Measurements from ENCODE around the gene ELAVL2.

Gene ELAVL2

GRCh38 chr9:23717505-23717904, 108.5 kb downstream of the ELAVL2 start:
- DNase-seq: no peak

DNA sequence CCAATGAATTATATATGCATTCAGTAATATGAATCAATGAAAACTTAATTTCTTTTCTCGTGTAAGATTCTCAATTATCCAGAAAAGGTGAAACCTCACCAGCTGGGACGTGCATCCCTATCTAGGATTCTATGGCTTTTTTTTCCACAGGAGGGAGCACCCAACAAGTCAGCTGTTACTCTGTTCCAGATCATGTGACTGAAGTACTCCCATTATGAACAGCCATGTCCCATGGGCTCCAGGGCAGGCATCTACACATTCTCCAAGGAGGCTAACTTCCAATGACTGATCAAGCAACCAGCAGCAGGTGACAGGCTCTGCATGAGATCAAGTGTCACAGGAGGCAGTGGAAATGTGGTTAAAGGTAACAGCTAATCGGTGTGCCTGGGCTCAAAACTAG, 118.8 kb downstream of the ELAVL2 start:
- no peak for DNase-seq

DNA sequence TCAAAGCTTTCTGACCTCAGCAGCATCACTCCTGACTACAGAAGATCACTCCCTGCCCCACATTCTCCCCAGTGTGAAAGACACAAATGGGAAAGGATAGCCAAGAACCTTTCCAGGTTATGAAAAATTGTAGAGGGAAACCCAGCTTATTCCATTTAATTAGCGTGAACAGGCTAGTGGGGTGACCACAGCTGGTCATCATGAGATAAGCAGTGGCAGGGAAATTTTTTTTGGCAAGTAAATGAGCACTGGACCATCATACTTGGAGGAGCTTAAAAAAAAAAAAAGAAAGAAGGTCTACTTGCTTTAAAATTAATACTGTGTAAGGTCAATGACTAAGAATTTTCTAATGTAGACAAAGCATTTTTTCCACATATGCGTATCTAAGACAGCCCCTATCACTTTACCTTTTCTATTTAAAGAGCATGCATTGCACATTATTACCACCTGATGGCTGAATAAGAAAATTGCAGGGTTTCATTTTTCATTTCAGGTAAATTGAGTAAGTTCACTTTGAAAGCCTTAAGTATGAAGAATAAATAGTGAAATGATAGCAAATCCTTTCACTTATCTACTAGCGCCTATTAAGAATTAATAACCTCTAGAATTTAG, 123.6 kb downstream of the ELAVL2 start:
- no peak for DNase-seq

DNA sequence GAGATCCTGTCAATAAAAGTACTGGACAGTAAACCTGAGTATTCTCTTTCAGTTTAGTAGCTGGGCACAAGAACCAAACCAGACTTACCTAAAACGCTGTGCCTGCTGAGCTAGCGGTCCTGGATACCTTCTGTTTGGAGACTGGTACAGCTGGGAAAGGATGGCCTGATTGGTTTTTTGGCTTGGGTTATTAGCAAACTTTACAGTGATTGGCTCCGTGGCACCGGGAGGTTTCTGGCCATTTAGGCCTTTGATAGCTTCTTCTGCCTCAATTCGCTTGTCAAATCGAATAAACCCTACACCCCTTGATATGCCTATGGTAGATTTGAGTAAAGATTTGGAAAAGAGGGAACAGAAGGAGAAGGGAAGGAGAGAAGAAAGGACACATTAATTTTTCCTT, 124.7 kb downstream of the ELAVL2 start:
- DNase-seq: no peak

GRCh38 chr9:23700359-23700758, 125.7 kb downstream of the ELAVL2 start:
- DNase-seq: no peak

GRCh38 chr9:23698161-23698560, 127.9 kb downstream of the ELAVL2 start:
- no peak for DNase-seq

DNA sequence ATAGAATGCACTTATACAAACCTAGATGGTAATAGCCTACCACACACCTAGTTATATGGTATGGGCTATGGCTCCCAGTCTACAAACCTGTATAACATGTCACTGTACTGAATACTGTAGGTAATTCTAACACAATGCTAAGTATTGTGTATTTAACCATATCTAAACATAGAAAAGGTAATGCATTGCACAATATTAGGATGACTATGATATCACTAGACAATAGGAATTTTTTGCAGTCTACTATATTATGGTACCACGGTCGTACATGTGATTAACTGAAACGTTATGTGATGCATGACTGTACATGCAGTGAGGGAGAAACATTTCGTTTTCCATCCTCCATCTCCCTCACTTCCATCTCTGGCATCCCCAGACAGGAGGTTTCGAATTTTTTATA, 130.5 kb downstream of the ELAVL2 start:
- DNase-seq: no peak

GRCh38 chr9:23693374-23693773, 132.7 kb downstream of the ELAVL2 start:
- no peak for DNase-seq

DNA sequence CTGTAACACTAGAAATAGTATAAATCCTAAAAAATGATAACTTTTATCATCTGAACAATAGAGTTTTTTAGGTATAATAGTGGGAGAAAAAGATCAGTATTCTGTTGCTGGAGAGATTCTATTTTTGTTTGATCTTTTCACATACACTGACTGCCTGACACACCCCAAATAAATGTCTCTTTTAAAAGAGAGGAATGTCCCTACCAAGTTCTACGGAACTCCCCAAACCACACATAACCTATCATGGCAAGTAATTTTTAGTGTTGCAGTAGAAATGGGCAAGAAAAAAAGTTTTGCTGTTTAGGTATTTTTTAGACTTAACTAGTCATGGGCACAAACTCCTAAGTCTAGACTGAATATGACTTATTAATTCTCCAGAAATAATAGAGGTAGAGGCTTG, 139.1 kb downstream of the ELAVL2 start:
- no peak for DNase-seq

- DNase-seq: no peak
Observed at GRCh38 chr9:23686257-23686656, 139.8 kb downstream of the ELAVL2 start.

DNA sequence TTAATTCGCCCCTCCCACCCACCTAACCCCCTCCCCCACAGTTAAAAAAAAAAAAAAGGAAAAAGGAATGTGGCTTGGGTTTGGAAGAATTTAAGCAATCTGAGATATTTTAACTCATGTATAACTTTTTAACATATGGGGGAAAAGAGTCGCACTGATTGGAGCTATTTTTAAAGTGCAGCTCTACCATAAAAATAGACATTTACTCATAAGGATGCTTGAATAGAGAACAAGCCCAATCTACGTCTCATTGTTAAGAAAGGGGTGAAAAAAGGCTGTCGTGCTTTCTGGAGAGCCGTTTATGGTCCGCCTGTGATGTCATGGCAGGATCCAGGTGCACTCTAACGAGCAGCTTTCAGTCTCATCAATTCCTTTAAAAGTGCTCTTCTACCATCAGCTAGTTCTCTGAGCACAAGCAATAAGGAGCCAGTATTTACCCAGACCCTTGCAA, 142.4 kb downstream of the ELAVL2 start:
- no peak for DNase-seq

GRCh38 chr9:23682891-23683431, 143.1 kb downstream of the ELAVL2 start:
- no peak for DNase-seq

GRCh38 chr9:23682352-23682751, 143.7 kb downstream of the ELAVL2 start:
- DNase-seq: no peak

DNA sequence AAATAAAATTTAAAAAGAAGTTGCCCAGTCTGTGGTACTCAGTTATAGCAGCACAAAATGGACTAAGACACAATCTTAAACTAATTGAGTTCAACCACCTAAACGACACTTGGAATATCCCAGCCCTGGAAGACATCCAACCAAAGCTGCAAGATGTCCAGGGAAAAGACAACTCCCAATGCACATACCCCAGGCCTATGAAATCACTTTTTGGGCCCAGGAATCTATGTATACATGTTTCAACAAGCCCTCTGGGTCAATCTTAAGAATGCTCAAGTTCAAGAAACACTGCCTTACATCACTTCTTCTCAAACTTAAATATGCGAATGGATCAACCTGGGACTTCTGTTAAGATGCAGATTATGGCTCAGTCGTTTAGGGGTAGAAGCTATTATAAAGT, 148.6 kb downstream of the ELAVL2 start:
- no peak for DNase-seq

DNA sequence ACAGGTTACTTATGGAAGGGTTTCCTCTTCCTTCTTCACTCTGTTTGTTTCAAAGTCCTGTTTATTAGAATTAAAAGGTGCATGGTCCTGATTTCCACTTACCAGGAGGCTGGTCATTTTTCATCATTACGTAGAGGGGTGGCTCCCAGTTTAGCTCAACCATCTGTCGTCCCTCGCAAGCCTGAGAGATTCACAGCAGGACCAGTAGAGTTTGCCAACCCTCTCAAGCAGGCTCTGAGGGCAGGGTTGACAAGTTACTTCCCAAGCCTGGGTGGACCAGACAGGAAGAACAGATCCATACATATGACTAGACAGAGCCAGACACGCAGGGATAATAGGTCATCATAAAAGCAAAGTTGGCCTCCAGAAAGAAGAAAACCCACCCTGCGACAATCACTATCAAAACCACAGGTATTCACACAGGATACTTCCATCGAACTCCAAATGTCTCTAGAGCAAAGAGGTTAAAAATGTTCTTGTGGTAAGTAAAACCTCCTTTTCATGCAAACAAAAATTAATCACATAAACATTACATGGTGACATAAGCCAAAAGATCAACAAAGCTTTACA, 151.9 kb downstream of the ELAVL2 start:
- DNase-seq: no peak

DNA sequence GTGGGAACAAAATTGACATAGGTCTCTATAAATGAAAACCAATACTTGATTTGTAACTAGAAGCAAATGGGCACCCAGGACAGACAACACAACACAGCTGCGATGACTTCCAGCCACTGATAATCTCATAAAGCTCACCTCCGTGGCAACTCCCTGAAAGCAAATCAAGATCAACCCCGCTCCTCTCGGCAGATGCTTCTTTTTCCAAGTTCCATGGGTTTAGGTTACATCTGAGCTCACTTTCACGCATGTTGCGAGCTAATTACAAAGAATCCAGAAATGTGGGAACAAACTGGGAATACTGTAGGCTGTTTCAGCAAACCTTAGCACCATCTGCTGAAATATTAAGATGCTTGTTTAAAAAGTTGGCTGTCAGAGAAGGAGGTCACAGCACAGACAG, 153.9 kb downstream of the ELAVL2 start:
- DNase-seq: no peak

DNA sequence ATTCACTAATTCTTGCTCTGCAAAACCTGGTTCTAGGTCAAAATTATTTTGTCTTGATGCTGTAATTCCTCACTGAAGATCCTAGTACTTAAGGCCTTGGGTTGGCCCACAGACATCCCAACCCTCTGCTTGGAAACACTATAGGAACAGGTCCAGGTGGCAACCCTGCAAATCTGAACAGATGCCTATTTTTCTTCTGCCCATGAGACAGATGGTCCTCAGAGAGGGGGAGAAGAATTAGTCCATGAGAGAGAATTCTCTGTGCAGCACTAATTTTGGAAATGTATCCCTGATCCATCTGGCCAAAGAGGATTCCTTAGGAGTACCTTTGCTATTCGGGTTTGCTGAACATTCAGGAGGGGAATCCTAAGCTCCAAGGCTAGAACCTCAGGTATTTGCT, 156.3 kb downstream of the ELAVL2 start:
- DNase-seq: no peak

- DNase-seq: no peak
Observed at GRCh38 chr9:23665635-23666034, 160.4 kb downstream of the ELAVL2 start.

DNA sequence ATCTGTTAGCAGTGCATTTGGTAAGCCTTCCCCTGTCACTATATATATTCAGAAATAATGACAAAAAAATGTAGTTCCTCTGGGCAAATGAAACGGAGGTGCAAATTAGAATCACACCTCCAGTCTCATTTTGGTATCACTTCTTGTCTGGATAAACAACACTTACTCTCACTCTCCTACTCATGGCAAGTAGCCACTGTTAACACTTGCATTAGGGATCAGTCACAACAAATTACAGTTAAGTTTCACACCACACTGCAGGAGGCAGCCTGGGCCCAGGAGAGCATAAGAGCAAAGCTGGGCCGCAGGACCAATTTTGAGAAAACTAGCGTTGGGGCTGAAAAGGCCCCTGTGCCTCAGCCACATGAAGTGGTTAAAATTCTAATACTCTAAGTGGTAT, 161.0 kb downstream of the ELAVL2 start:
- no peak for DNase-seq

- no peak for DNase-seq
Observed at GRCh38 chr9:23663946-23664345, 162.1 kb downstream of the ELAVL2 start.

DNA sequence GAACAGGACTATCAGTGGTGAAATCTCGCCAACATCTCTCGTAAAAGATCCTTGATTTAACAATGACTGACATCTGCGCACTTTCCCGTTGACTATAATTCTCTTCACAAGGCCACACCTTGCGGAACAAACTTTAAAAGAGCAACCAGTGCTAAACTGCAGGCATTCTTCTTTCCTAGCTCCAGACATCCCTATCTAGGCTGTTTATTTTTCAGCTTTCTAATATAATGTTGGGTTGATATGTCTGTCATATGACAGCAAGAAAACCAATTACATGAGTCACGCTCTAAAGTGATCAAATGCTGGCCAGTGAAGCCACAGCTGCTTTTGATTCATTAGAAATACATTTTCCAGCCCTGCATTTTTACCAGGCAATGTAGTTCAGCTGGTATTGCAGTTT, 162.5 kb downstream of the ELAVL2 start:
- no peak for DNase-seq

DNA sequence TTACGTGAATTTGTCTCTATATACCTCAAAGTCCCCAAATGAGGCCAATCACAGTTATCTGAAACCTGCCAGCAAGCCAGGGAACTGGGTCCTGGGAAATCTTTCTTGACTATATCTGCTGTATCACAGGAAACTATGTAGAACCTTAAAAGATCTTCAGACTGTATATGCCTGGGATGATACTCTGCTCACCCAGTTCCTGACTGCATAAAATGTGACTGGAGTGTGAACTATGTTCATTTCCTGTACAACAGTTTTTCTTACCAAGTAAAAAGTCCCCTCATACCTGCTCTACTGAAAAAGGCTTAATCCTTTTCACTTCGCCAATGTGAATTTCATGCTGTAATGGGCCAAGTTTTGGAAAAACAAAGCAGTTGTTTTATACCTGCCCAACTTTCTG, 162.9 kb downstream of the ELAVL2 start:
- DNase-seq: no peak

DNA sequence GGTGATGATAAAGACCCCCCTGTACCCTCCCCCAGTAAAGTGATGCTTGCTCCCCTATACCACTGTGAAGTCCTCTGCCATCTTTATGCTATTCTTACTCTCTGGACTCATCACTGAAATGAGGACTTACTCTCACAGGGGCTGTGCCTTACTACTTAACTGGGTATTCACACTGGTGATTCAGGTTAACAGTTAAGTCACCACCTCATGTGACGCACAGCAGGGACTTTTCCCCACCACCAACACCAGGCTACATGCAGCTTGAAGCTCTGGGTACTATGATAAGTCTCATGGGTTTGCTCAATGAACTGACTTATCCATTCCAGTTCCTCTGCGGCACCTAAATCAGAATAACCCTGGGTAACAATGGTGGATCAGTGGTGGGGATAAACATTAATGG, 163.7 kb downstream of the ELAVL2 start:
- no peak for DNase-seq

GRCh38 chr9:23659346-23660006, 166.6 kb downstream of the ELAVL2 start:
- no peak for DNase-seq

All from stimulated activated naive CD4-positive, alpha-beta T cell (primary cell).